GM18499 (cell line): ENCODE results near the gene SPATC1L.

Experiments
- ATAC-seq: cut with Tn5 transposase; IDR thresholded peaks from one replicate; pipeline ENCODE4 v1.9.1; 2021; ENCODE audit warnings: moderate number of reproducible peaks; ENCODE audit not compliant: insufficient read depth, unreplicated experiment

Gene SPATC1L

GRCh38 chr21:46215436-46216131 is 31.3 kb upstream of the SPATC1L start:
- no peak for ATAC-seq

DNA sequence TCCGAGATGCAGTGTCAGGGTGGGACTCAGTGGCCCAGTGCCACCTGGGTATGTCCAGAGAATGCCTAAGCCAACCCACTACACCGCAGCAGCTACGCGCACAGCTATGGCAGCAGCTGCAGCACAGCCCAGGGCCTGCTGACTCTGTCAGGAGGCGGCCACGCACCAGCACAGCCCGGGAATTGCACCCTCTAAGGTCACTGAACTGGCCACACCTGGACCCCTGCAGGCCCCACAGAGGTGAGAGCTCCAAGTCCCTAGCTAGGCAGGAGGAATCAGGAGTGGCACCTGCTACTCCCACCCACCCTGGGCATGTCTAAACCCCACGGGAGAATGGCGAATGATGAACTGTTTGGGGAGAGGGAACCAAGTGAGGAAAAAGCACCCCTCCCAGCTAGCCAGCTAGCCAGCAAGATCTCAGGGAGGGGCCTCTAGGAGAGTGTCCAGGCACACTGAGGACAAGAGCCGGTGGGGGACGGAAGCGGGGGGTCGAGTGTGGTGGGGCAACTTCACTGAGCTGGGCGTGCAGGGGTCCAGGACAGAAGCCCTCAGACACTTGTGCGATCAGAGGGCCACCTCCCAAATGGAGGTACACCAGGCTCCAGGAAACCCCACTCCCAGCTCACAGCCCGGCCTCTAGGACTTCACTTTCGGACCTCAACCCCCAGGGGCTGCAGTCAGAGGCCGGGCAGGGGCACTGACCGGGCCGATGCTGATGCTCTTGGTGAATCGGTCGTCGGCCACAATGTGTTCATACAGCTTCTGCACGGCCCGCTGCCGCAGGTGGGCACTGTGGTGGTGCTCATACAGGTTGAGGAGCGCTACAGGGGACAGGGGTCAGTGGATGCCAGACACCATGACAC is 30.4 kb upstream of the SPATC1L start:
- ATAC-seq, result no peak

- no peak for ATAC-seq
These were observed 29.5 kb upstream of the SPATC1L start for GRCh38 chr21:46213620-46214286.

GRCh38 chr21:46212721-46213484 is 28.6 kb upstream of the SPATC1L start:
- no peak for ATAC-seq

DNA sequence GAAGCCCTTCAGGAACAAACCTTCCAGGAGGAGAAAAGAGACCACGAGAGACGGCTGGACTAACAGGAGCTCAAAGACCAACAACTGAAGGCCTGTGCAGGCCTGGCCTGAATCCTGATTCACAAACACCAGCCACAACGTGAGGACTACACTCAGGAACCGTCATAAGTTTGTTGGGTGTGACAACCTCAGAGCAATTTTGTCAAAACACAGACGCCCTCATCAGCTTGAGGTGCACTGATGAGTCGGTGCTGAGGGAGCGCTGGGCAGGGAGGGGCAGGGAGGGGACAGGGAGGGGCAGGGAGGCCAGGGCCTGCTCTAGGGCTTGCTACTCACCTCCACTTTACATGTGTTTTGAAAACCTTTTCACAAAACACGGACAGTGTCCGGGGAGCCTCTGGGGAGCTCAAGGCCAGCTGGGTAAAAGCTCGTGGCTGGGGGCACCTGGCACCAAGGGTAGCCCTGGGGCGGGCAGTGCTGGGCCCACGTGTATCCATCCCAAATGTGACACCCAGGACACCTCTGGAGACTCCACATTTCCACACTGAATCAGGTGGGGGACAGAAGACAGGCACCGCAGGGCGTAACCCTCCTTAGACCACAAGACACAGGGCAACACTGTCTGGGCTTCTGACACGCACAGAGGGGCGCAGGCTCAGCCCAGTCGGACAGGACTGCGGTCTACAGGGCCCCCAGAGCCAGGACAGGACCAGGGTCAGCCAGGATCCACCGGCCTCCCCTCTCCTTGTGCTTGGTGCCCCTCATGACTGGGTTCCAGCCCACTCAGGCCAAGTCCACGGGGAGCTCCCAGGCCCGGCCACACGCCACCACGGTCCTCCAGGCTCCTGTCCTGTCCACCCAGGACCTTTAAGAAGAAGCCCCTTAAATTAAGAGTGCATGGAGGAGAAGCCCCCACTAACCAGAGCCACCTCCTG is 27.8 kb upstream of the SPATC1L start:
- ATAC-seq, result no peak

- no peak for ATAC-seq
These were observed 27.1 kb upstream of the SPATC1L start for GRCh38 chr21:46211376-46211775.

DNA sequence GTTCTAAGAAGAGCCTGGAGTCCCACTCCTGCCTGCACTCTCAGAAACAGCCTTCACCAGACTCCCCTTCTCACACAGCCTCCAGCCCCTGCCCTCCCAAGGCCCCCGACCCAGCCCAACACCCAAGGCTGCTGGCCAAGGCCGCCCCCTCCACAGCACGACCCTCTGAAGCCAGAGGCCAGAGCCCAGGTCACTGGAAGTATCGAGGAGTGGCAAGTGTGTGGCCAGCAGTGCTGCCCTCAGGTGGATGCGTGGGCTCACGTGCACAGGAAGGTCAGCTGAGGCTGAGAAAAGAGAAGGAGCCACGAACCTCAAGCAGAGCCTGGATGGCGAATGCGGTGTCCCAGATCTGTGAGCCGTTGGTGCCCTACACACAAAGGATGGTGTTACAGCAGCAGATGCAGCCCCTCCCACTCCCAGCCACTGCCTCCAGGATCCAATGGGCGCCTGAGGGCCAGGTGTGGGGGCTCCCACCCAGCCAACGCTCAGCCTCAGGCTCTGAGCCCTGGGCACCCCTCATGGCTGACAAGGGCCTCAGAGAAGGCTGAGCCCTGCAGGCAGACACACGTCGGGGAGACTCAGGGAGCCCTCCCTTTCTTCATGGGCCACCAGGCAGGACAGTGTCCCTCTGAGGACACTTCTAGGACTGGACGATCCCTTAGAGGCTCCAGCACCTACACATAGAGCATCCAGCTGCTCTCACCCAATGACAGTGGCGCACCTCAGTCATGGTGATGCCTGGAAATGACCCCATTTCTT is 26.3 kb upstream of the SPATC1L start:
- ATAC-seq, result no peak

- ATAC-seq, result no peak
These were observed 24.8 kb upstream of the SPATC1L start for GRCh38 chr21:46208761-46209721.

- ATAC-seq, result no peak
These were observed 23.8 kb upstream of the SPATC1L start for GRCh38 chr21:46207920-46208591.

GRCh38 chr21:46207006-46207919 is 23.0 kb upstream of the SPATC1L start:
- ATAC-seq, result no peak

DNA sequence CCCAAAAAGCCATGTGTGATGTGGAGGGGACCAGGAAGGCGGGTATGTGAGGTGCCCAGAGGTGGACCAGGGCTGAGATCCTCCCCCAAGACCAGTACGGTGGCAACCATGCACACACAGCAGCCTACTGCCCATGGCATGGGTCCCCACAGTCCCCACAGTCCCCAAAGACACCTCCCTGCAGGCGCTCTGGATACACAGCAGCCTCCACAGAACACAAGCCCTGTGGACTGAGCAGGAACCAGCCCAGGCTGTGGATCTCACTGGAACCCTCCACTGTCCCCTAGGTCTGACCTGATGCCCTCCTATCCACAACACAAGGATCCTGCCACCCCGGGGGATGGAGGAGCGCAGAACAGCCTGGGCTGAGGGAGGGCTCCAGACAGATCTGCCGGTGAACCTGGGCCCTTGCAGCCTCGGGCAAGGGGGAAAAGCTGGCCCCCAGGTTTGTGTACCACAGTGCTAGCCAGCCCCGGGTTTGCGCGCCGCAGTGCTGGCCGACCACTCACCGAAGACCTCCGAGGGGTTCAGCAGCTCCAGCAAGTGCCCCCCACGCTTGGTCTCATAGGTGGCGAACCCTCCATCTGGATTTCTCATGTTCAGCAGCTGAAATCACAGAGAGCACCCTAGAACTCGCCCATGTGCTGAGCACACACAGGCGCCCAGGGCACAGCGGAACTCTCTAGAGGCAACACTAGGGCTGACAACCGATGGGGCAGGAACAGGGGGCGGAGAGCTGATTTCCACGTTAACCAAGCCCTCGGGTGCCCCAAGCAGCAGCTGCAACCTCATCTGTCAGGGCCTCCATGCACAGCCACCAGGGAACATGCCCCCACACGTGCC is 22.1 kb upstream of the SPATC1L start:
- no peak for ATAC-seq

GRCh38 chr21:46205766-46206162 is 21.5 kb upstream of the SPATC1L start:
- no peak for ATAC-seq

GRCh38 chr21:46205166-46205565 is 20.9 kb upstream of the SPATC1L start:
- ATAC-seq, result no peak

DNA sequence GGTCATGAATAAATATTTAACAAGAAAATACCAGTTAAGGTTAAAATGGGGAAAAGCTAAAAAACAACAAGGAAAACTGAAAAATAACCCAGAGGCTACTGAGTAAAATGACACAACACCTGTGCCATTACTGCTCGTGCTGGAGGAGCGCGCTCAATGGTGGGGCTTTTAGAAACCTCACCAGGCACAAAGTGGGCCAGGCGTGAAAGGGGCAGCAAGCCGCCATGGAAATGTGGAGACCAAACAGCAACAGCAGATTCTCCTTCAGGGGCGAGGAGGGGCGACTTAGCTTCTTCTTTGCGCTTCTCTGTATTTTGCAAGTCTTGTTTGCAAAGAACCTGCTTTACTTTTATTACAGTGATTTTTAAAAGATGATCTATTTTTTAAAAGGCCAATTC is 18.9 kb upstream of the SPATC1L start:
- no peak for ATAC-seq

DNA sequence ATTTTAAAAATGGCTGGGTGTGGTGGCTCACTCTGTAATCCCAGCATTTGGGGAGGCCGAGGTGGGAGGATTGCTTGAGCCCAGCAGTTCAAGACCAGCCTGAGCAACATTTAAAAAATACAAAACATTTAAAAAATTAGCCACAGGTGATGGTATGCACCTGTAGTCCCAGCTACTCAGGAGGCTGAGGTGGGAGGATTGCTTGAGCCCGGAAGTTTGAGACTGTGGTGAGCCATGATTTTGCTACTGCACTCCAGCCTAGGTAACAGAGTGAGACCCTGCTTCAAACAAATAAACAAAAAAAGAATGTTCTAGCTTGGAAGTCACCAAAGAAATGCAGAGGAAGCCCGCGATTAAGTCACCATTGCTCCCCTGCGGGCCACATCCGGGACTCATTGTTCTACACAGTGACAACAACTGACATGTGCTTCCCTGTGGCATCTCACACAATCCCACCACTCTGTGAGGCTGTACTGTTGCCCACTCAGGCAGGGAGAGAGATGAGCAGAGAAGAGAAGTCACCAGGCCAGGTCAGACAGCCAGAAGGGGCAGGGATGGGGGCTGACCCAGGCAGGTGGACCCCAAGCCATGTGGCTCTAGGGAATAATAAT is 18.4 kb upstream of the SPATC1L start:
- ATAC-seq, result no peak
